Cardiac muscle cell (in vitro differentiated cells and primary cell): ENCODE measurements around the gene FBXO41. TPM values are rescaled to one million over a fixed set of nuclear protein-coding genes. Genes with fewer than 3 reads are reported as not detected.

Experiments used
- DNase-seq, 2 donors: peaks; one replicate each; pipeline versions ENCODE4 v3.0.0 to v3.0.0-alpha.2; 2010 to 2017; ENCODE audit warnings: low read depth in 1 of 2, low spot score in 1 of 2
- H3K27ac ChIP-seq: fragments of 200-600 bp; sonication (generic); 2 replicates; pipeline ENCODE4 v1.5.1; 2016
- H3K27me3 ChIP-seq: fragments of 200-600 bp; sonication (generic); 2 replicates; pipeline ENCODE4 v1.6.0; 2016; ENCODE audit warnings: control low read depth
- H3K36me3 ChIP-seq: fragments of 200-600 bp; sonication (generic); 2 replicates; pipeline ENCODE4 v1.5.1; 2016; ENCODE audit warnings: control low read depth
- H3K4me1 ChIP-seq: fragments of 200-600 bp; sonication (generic); 2 replicates; pipeline ENCODE4 v1.8.1; 2017; ENCODE audit warnings: low read depth, mild to moderate bottlenecking, mixed run types
- H3K4me3 ChIP-seq: fragments of 200-600 bp; sonication (generic); 2 replicates; pipeline ENCODE4 v1.5.1; 2016; ENCODE audit warnings: mild to moderate bottlenecking
- H3K9me3 ChIP-seq: fragments of 200-600 bp; sonication (generic); 2 replicates; pipeline ENCODE4 v1.5.1; 2017; ENCODE audit warnings: low read depth, mild to moderate bottlenecking, control low read depth
- CTCF ChIP-seq: IDR thresholded peaks from 2 replicates; pipeline ENCODE4 v1.5.1; 2012; ENCODE audit warnings: low read depth, mild to moderate bottlenecking, low read length
- polyA plus RNA-seq: library from polyadenylated mRNA; unstranded; fragments of >200 nt; fragmentation: Nextera tagmentation; extraction: Ambion mirVana; gene quantifications from 2 replicates; pipeline ENCODE4 v1.2.1, GENCODE V29; 2016
- total RNA-seq: library from RNA; depleted of rRNA; stranded (reverse); fragments of >200 nt; gene quantifications from 2 replicates; pipeline ENCODE4 v1.2.3, GENCODE V29; 2016

Gene FBXO41
- total and polyA plus RNA-seq, 2 experiments from 2014 or later, result 1.0 to 4.1 TPM

GRCh38 chr2:73253400-73253799 lies 30.9 kb downstream of the FBXO41 start:
- peaks cover 47% of the 10 kb centered on the region for H3K36me3 ChIP-seq

DNA sequence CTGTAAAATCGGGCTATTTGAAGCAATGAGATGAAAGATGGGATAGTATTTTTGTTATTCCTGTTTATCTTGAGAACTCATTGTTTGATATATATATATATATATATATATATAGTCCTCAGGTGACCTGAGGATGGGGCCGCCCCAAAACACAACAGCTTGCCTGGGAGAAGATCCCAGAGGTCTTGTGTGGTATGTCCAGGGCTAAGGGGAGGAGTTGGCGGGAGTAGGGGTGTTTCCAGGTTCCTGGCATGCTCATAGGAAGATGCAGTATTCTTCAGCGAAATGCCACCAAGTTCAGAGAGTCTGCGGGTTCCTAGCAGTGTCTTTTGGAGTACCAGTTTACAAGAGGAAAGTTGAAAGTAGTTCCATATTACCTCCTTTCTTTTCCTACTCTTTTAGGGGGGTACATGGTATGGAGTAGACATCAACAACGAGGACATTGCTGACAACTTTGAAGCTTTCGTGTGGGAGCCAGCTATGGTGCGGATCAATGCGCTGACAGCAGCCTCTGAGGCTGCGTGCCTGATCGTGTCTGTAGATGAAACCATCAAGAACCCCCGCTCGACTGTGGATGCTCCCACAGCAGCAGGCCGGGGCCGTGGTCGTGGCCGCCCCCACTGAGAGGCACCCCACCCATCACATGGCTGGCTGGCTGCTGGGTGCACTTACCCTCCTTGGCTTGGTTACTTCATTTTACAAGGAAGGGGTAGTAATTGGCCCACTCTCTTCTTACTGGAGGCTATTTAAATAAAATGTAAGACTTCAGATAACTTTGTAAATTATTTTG lies 31.8 kb downstream of the FBXO41 start:
- Histone ChIP-seq H3K4me1 (no peaks in the 10 kb centered on the region), H3K4me3 (no peak overlapping the region), H3K27me3 (no peaks in the 10 kb centered on the region), H3K36me3 (peaks cover 54% of the 10 kb centered on the region), H3K27ac (no peak overlapping the region), H3K9me3 (no peaks in the 10 kb centered on the region)
- TF ChIP-seq CTCF, result no peak
- no peak for DNase-seq

More at GRCh38 chr2:73253400-73253799, 30.9 kb downstream of the FBXO41 start:
- no peaks in the 10 kb centered on the region for H3K4me1 ChIP-seq
- no peak overlapping the region for H3K4me3 ChIP-seq
- no peak for DNase-seq
- no peaks in the 10 kb centered on the region for H3K27me3 ChIP-seq
- no peak for TF ChIP-seq CTCF
- H3K27ac ChIP-seq, result no peak overlapping the region
- H3K9me3 ChIP-seq, result no peaks in the 10 kb centered on the region

DNA sequence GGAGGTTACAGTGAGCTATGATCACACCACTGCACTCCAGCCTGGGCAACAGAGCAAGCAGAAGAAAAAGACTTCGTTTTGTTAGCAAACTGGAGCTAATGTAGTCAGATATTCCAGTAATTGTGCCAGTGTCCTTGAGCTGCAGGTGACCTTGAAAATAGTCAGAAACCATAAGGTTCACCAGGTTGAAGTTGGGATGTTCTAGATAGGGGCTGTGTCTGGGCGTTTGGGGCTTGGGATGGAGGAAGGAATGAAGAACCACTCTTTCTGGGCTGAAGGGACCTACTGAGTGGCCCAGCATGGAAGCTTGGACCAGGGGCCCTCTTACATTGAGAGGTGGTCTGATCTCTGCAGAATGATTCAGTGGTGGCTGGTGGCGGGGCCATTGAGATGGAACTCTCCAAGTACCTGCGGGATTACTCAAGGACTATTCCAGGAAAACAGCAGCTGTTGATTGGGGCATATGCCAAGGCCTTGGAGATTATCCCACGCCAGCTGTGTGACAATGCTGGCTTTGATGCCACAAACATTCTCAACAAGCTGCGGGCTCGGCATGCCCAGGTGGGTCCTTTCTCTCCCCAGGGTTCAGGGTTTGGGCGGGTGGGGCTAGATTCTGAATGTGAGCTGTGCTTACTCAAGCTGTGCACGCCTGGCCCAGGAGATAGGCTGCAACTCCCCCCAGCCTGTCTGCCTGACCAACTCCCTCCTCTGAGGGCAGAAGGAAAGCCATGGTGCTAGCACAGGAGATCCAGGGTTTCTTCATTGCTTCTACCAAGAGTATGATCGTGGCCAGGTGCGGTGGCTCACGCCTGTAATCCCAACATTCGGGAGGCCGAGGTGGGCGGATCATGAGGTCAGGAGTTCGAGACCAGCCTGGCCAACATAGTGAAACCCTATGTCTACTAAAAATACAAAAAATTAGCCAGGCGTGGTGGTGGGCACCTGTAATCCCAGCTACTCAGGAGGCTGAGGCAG lies 33.1 kb downstream of the FBXO41 start:
- Histone ChIP-seq H3K36me3 (peaks cover 67% of the 10 kb centered on the region), H3K4me1 (no peaks in the 10 kb centered on the region), H3K9me3 (no peaks in the 10 kb centered on the region), H3K27ac (no peak overlapping the region), H3K4me3 (no peak overlapping the region), H3K27me3 (no peaks in the 10 kb centered on the region)
- no peak for DNase-seq
- no peak for TF ChIP-seq CTCF

- no peak for DNase-seq
- Histone ChIP-seq H3K4me1 (no peaks in the 10 kb centered on the region), H3K4me3 (no peak overlapping the region), H3K27me3 (no peaks in the 10 kb centered on the region), H3K9me3 (no peaks in the 10 kb centered on the region), H3K27ac (no peak overlapping the region), H3K36me3 (peaks cover 82% of the 10 kb centered on the region)
- no peak for TF ChIP-seq CTCF
Measured at GRCh38 chr2:73249636-73250035, 34.6 kb downstream of the FBXO41 start.

DNA sequence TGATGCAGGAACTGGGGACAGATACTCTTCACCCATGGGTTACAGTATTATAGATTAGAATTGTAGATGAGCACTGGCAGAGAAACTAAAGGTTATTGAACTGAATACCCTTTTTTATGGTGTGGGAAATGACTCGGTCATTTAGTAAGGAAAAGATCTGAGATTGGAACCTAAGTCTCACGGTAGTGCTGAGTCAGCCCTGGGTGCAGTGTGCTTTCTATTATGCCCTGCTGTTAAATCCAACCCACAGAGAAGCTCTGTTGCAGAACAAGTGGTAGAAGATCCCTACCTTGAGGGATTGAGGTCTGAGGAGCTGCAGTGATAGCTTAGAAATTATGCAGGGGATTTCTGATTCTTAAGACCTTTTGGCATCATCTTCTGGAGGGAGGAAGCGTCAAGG lies 37.4 kb downstream of the FBXO41 start:
- no peak for DNase-seq
- Histone ChIP-seq H3K4me1 (peaks cover 18% of the 10 kb centered on the region), H3K27ac (no peak overlapping the region), H3K9me3 (no peaks in the 10 kb centered on the region), H3K36me3 (peaks cover 72% of the 10 kb centered on the region), H3K4me3 (no peak overlapping the region), H3K27me3 (no peaks in the 10 kb centered on the region)
- no peak for TF ChIP-seq CTCF
